Measurements from ENCODE around the gene MOB3B.
"Not testable (repeated sequence)": the region's sequence is repeated elsewhere in the genome, so short reads cannot be mapped to it uniquely, and the experiment has no call there.

MOB3B gene

GRCh38 chr9:27426511-27427271, 102.9 kb downstream of the MOB3B start:
- in situ Hi-C loops (cut with HindIII; ENCODE audit: low sequenced_read_pairs) = no loop called here

GRCh38 chr9:27425827-27426510, 103.6 kb downstream of the MOB3B start:
- in situ Hi-C loops (cut with HindIII; ENCODE audit: low sequenced_read_pairs) = no loop called here

- in situ Hi-C loops (cut with HindIII; ENCODE audit: low sequenced_read_pairs) = no loop called here
Observed at GRCh38 chr9:27423915-27424710, 105.5 kb downstream of the MOB3B start.

GRCh38 chr9:27422279-27422834, 107.3 kb downstream of the MOB3B start:
- in situ Hi-C loops (cut with HindIII; ENCODE audit: low sequenced_read_pairs) = no loop called here

- in situ Hi-C loops (cut with HindIII; ENCODE audit: low sequenced_read_pairs) = no loop called here
Observed at GRCh38 chr9:27421577-27421976, 108.0 kb downstream of the MOB3B start.

GRCh38 chr9:27419558-27419957, 110.1 kb downstream of the MOB3B start:
- in situ Hi-C loops (cut with HindIII; ENCODE audit: low sequenced_read_pairs) = not testable (repeated sequence)

GRCh38 chr9:27414220-27414761, 115.3 kb downstream of the MOB3B start:
- in situ Hi-C loops (cut with HindIII; ENCODE audit: low sequenced_read_pairs) = no loop called here

- in situ Hi-C loops (cut with HindIII; ENCODE audit: low sequenced_read_pairs) = no loop called here
Observed at GRCh38 chr9:27413511-27414219, 115.9 kb downstream of the MOB3B start.

- in situ Hi-C loops (cut with HindIII; ENCODE audit: low sequenced_read_pairs) = no loop called here
Observed at GRCh38 chr9:27412963-27413362, 116.7 kb downstream of the MOB3B start.

GRCh38 chr9:27412081-27412480, 117.5 kb downstream of the MOB3B start:
- in situ Hi-C loops (cut with HindIII; ENCODE audit: low sequenced_read_pairs) = no loop called here

- in situ Hi-C loops (cut with HindIII; ENCODE audit: low sequenced_read_pairs) = no loop called here
Observed at GRCh38 chr9:27408482-27408881, 121.1 kb downstream of the MOB3B start.

- in situ Hi-C loops (cut with HindIII; ENCODE audit: low sequenced_read_pairs) = no loop called here
Observed at GRCh38 chr9:27408001-27408400, 121.6 kb downstream of the MOB3B start.

GRCh38 chr9:27407491-27407890, 122.1 kb downstream of the MOB3B start:
- in situ Hi-C loops (cut with HindIII; ENCODE audit: low sequenced_read_pairs) = no loop called here

- in situ Hi-C loops (cut with HindIII; ENCODE audit: low sequenced_read_pairs) = no loop called here
Observed at GRCh38 chr9:27404661-27405060, 125.0 kb downstream of the MOB3B start.

- in situ Hi-C loops (cut with HindIII; ENCODE audit: low sequenced_read_pairs) = no loop called here
Observed at GRCh38 chr9:27402626-27403025, 127.0 kb downstream of the MOB3B start.

GRCh38 chr9:27400334-27400880, 129.2 kb downstream of the MOB3B start:
- in situ Hi-C loops (cut with HindIII; ENCODE audit: low sequenced_read_pairs) = no loop called here

- in situ Hi-C loops (cut with HindIII; ENCODE audit: low sequenced_read_pairs) = no loop called here
Observed at GRCh38 chr9:27398982-27399653, 130.5 kb downstream of the MOB3B start.

GRCh38 chr9:27396495-27396894, 133.1 kb downstream of the MOB3B start:
- in situ Hi-C loops (cut with HindIII; ENCODE audit: low sequenced_read_pairs) = no loop called here

GRCh38 chr9:27395484-27395921, 134.1 kb downstream of the MOB3B start:
- in situ Hi-C loops (cut with HindIII; ENCODE audit: low sequenced_read_pairs) = no loop called here

- in situ Hi-C loops (cut with HindIII; ENCODE audit: low sequenced_read_pairs) = no loop called here
Observed at GRCh38 chr9:27394826-27395201, 134.8 kb downstream of the MOB3B start.

All from DLD1 (cell line).